ENCODE measurements around the gene TMEM109.

TMEM109 gene

GRCh38 chr11:60914633-60915247 is 782 bp downstream of the TMEM109 start:
- CTCF ChIA-PET, result interaction anchor here (0.6 to 6.2 kb wide), 11 partner anchors 15 to 1025 kb away, joined by 3 to 30 read pairs (median 3); no protein-coding TSS in a partner anchor
- Histone ChIP-seq H3K27ac (ENCODE audit: extremely low read depth, low read depth, low read length) (peak overlapping the region; percentile 61; the same call in 1 of the 2 replicates), H3K4me1 (ENCODE audit: control insufficient read depth, insufficient read depth, low read length) (no peaks in the 10 kb centered on the region), H3K36me3 (ENCODE audit: control insufficient read depth in 2 of 2, insufficient read depth in 1 of 2, low read length in 2 of 2) (peaks cover 0 to 22% of the 10 kb centered on the region in 2 experiments; a peak in 1 of 3 replicates), H3K4me3 (ENCODE audit: low read depth, low read length) (peak overlapping the region; percentile 55), H3K9me3 (ENCODE audit: control insufficient read depth, insufficient read depth, low read depth, low read length) (no peaks in the 10 kb centered on the region)
- POLR2A ChIA-PET, result interaction anchor here (0.6 to 4.0 kb wide), 12 partner anchors 9 to 1625 kb away, joined by 3 to 36 read pairs (median 4); partner anchors contain the start of genes PRPF19, TMEM132A, TMEM216 and VPS37C
- TF ChIP-seq GLIS2 (tag by site-specific recombination; IDR thresholded peaks at IDR 0.05) (peak; percentile 78), ZNF2 (tag by site-specific recombination; IDR thresholded peaks at IDR 0.05) (no peak), IKZF3 (tag by site-specific recombination; IDR thresholded peaks at IDR 0.05) (no peak), GLIS1 (tag by site-specific recombination; IDR thresholded peaks at IDR 0.05) (peak; percentile 74), ZNF354C (tag by site-specific recombination; IDR thresholded peaks at IDR 0.05; ENCODE audit: borderline replicate concordance, low read depth) (no peak), ZNF404 (tag by site-specific recombination; IDR thresholded peaks at IDR 0.05) (no peak), ZNF202 (tag by site-specific recombination; IDR thresholded peaks at IDR 0.05; ENCODE audit: borderline replicate concordance) (no peak), YY1 (tag by site-specific recombination; IDR thresholded peaks at IDR 0.05) (no peak), YY2 (tag by site-specific recombination; IDR thresholded peaks at IDR 0.05) (no peak), ZBTB8A (tag by site-specific recombination; IDR thresholded peaks at IDR 0.05) (peak; percentile 70), ZIC2 (tag by site-specific recombination; IDR thresholded peaks at IDR 0.05) (peak; percentile 65), ZNF239 (tag by site-specific recombination; IDR thresholded peaks at IDR 0.05) (peak; percentile 33; the same call in 1 of the 2 replicates), ZNF391 (tag by site-specific recombination; IDR thresholded peaks at IDR 0.05; ENCODE audit: borderline replicate concordance, low read depth) (no peak), ZNF558 (tag by site-specific recombination; IDR thresholded peaks at IDR 0.05) (no peak), EGR2 (tag by site-specific recombination; IDR thresholded peaks at IDR 0.05; ENCODE audit: low read depth) (no peak), PATZ1 (tag by site-specific recombination; IDR thresholded peaks at IDR 0.05) (peak; percentile 74)
- TF ChIP-seq, protein P1, sequence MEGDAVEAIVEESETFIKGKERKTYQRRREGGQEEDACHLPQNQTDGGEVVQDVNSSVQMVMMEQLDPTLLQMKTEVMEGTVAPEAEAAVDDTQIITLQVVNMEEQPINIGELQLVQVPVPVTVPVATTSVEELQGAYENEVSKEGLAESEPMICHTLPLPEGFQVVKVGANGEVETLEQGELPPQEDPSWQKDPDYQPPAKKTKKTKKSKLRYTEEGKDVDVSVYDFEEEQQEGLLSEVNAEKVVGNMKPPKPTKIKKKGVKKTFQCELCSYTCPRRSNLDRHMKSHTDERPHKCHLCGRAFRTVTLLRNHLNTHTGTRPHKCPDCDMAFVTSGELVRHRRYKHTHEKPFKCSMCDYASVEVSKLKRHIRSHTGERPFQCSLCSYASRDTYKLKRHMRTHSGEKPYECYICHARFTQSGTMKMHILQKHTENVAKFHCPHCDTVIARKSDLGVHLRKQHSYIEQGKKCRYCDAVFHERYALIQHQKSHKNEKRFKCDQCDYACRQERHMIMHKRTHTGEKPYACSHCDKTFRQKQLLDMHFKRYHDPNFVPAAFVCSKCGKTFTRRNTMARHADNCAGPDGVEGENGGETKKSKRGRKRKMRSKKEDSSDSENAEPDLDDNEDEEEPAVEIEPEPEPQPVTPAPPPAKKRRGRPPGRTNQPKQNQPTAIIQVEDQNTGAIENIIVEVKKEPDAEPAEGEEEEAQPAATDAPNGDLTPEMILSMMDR (tag by site-specific recombination; IDR thresholded peaks at IDR 0.05), result peak; percentile 6; the same call in 1 of the 2 replicates
- TF ChIP-seq, protein P2, sequence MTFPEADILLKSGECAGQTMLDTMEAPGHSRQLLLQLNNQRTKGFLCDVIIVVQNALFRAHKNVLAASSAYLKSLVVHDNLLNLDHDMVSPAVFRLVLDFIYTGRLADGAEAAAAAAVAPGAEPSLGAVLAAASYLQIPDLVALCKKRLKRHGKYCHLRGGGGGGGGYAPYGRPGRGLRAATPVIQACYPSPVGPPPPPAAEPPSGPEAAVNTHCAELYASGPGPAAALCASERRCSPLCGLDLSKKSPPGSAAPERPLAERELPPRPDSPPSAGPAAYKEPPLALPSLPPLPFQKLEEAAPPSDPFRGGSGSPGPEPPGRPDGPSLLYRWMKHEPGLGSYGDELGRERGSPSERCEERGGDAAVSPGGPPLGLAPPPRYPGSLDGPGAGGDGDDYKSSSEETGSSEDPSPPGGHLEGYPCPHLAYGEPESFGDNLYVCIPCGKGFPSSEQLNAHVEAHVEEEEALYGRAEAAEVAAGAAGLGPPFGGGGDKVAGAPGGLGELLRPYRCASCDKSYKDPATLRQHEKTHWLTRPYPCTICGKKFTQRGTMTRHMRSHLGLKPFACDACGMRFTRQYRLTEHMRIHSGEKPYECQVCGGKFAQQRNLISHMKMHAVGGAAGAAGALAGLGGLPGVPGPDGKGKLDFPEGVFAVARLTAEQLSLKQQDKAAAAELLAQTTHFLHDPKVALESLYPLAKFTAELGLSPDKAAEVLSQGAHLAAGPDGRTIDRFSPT (tag by site-specific recombination; IDR thresholded peaks at IDR 0.05), result peak; percentile 73
- TF ChIP-seq, protein P3, sequence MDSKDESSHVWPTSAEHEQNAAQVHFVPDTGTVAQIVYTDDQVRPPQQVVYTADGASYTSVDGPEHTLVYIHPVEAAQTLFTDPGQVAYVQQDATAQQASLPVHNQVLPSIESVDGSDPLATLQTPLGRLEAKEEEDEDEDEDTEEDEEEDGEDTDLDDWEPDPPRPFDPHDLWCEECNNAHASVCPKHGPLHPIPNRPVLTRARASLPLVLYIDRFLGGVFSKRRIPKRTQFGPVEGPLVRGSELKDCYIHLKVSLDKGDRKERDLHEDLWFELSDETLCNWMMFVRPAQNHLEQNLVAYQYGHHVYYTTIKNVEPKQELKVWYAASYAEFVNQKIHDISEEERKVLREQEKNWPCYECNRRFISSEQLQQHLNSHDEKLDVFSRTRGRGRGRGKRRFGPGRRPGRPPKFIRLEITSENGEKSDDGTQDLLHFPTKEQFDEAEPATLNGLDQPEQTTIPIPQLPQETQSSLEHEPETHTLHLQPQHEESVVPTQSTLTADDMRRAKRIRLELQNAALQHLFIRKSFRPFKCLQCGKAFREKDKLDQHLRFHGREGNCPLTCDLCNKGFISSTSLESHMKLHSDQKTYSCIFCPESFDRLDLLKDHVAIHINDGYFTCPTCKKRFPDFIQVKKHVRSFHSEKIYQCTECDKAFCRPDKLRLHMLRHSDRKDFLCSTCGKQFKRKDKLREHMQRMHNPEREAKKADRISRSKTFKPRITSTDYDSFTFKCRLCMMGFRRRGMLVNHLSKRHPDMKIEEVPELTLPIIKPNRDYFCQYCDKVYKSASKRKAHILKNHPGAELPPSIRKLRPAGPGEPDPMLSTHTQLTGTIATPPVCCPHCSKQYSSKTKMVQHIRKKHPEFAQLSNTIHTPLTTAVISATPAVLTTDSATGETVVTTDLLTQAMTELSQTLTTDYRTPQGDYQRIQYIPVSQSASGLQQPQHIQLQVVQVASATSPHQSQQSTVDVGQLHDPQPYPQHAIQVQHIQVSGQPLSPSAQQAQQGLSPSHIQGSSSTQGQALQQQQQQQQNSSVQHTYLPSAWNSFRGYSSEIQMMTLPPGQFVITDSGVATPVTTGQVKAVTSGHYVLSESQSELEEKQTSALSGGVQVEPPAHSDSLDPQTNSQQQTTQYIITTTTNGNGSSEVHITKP (tag by site-specific recombination; IDR thresholded peaks at IDR 0.05), result peak; percentile 37
- TF ChIP-seq, protein P4, sequence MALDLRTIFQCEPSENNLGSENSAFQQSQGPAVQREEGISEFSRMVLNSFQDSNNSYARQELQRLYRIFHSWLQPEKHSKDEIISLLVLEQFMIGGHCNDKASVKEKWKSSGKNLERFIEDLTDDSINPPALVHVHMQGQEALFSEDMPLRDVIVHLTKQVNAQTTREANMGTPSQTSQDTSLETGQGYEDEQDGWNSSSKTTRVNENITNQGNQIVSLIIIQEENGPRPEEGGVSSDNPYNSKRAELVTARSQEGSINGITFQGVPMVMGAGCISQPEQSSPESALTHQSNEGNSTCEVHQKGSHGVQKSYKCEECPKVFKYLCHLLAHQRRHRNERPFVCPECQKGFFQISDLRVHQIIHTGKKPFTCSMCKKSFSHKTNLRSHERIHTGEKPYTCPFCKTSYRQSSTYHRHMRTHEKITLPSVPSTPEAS (tag by site-specific recombination; IDR thresholded peaks at IDR 0.05), result no peak
- TF ChIP-seq, protein P5, sequence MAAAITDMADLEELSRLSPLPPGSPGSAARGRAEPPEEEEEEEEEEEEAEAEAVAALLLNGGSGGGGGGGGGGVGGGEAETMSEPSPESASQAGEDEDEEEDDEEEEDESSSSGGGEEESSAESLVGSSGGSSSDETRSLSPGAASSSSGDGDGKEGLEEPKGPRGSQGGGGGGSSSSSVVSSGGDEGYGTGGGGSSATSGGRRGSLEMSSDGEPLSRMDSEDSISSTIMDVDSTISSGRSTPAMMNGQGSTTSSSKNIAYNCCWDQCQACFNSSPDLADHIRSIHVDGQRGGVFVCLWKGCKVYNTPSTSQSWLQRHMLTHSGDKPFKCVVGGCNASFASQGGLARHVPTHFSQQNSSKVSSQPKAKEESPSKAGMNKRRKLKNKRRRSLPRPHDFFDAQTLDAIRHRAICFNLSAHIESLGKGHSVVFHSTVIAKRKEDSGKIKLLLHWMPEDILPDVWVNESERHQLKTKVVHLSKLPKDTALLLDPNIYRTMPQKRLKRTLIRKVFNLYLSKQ (tag by site-specific recombination; IDR thresholded peaks at IDR 0.05; ENCODE audit: borderline replicate concordance), result no peak

Measured in HEK293 (cell line).